ENCODE measurements around the gene BRICD5. TPM values are rescaled to one million over a fixed set of nuclear protein-coding genes. Genes with fewer than 3 reads are reported as not detected.

Gene BRICD5
- total RNA-seq, 3 donors from 2014 or later (not counting 1 experiment from before 2014, with no cell fraction given): 3.2 to 5.2 (median 3.6) TPM

DNA sequence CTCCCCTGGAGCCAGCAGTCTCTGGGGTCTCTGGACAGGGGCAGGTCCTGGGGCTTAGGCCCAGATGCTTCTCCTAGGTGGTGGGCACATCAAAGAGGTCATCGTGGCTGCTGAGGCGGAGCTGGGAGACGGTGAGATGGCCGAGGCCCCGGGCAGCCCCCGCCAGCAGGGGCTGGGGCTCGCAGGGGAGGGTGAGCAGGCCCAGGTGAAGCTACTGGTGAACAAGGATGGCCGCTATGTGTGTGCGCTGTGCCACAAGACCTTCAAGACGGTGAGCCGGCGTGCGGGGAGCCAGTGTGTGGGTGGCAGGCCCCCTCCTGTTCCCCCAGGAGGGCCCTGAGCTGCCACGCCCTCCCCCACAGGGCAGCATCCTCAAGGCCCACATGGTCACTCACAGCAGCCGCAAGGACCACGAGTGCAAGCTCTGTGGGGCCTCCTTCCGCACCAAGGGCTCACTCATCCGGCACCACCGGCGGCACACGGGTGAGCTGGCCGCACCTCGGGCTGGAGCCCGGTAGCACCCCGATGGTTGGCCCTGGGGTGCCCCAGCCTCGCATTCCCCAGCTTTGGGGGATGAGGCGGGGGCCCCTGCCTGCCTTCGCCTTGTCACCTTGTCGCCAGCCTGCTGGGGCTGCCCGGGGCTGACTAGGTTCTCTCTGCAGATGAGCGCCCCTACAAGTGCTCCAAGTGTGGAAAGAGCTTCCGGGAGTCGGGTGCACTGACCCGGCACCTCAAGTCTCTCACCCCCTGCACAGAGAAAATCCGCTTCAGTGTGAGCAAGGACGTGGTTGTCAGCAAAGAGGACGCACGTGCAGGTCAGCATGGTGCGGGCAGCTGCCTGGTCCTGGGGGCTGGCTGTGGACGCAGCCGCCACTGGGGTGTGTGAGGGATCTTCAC is 21.7 kb upstream of the BRICD5 start:
- no peaks in the 10 kb centered on the region for H3K27me3 Mint-ChIP-seq (ENCODE audit: low read depth in 2 of 2)
- no peaks in the 10 kb centered on the region for H3K9me3 Mint-ChIP-seq
- DNase-seq (no peak), ATAC-seq (no peak)
- Histone ChIP-seq H3K27ac (ENCODE audit: low read length) (no peak overlapping the region), H3K4me1 (ENCODE audit: control insufficient read depth, insufficient read depth, low read length) (peaks cover 11% of the 10 kb centered on the region), H3K36me3 (ENCODE audit: control insufficient read depth, insufficient read depth, low read length) (peaks cover 68% of the 10 kb centered on the region), H3K4me3 (ENCODE audit: low read length) (no peak overlapping the region), H3K27me3 (ENCODE audit: control insufficient read depth, insufficient read depth, low read length) (peaks cover 6% of the 10 kb centered on the region), H3K9me3 (ENCODE audit: control insufficient read depth, insufficient read depth, low read length) (no peaks in the 10 kb centered on the region)
- 93% methylated on average over 40 of the region's 41 CpGs for WGBS (ENCODE audit: insufficient coverage)
- no peak overlapping the region for H3K27ac Mint-ChIP-seq
- H3K36me3 Mint-ChIP-seq: no peaks in the 10 kb centered on the region
- H3K4me3 Mint-ChIP-seq: no peak overlapping the region
- intact Hi-C loops (cut with micrococcal nuclease): no loop called here
- no peaks in the 10 kb centered on the region for H3K4me1 Mint-ChIP-seq
- TF ChIP-seq, protein P1, sequence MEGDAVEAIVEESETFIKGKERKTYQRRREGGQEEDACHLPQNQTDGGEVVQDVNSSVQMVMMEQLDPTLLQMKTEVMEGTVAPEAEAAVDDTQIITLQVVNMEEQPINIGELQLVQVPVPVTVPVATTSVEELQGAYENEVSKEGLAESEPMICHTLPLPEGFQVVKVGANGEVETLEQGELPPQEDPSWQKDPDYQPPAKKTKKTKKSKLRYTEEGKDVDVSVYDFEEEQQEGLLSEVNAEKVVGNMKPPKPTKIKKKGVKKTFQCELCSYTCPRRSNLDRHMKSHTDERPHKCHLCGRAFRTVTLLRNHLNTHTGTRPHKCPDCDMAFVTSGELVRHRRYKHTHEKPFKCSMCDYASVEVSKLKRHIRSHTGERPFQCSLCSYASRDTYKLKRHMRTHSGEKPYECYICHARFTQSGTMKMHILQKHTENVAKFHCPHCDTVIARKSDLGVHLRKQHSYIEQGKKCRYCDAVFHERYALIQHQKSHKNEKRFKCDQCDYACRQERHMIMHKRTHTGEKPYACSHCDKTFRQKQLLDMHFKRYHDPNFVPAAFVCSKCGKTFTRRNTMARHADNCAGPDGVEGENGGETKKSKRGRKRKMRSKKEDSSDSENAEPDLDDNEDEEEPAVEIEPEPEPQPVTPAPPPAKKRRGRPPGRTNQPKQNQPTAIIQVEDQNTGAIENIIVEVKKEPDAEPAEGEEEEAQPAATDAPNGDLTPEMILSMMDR (IDR thresholded peaks at IDR 0.05): no peak

DNA sequence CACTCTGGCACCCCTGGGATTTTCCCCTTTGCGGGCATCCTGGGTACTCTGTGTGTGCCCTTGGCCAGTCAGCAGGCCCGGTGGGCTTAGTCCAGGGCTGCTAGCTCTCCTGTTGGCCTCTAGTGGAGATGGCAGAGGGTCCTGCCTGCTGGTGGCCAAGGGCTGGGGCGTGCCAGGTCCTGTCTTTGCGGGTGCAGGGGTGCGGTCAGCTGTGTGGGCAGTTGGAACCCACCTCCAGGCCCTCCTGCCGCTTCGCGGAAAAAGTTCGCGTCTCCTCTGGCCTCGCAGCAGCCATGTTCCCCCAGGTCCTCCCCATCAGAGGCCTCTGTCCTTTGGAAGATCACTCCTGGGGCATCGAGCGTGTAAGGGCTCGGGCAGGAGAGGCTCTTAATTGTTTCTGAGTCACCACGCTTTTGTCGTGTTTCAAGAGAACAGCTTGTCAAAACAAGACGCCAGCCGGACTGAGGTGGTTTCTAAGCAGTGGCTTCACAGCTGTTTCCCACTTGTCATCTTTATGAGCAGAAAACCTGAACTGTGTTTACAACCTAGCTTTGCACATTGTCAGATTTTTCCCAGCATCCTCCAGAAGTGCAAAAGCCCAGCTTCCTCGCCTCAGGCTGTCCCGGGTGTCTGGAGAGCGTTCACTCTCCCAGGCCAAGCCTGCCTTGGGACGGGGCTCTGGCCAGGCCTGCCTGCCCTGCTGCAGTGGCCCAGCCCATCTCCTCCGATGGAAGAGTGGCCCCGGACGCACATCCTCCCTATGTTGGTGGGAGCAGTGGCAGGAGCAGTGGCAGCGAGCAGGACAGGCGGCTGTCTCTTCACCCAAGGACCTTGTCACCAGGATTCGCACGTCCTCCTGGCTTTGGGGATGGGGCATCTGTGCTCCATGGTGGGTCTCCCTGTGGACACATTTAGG is 20.6 kb upstream of the BRICD5 start:
- Histone ChIP-seq H3K36me3 (ENCODE audit: control insufficient read depth, insufficient read depth, low read length) (peaks cover 68% of the 10 kb centered on the region), H3K9me3 (ENCODE audit: control insufficient read depth, insufficient read depth, low read length) (no peaks in the 10 kb centered on the region), H3K27ac (ENCODE audit: low read length) (no peak overlapping the region), H3K4me1 (ENCODE audit: control insufficient read depth, insufficient read depth, low read length) (peaks cover 3% of the 10 kb centered on the region), H3K27me3 (ENCODE audit: control insufficient read depth, insufficient read depth, low read length) (peaks cover 3% of the 10 kb centered on the region), H3K4me3 (ENCODE audit: low read length) (no peak overlapping the region)
- no peak overlapping the region for H3K27ac Mint-ChIP-seq
- ATAC-seq (no peak), DNase-seq (no peak)
- 92% methylated on average over 29 of the region's 29 CpGs for WGBS (ENCODE audit: insufficient coverage)
- H3K9me3 Mint-ChIP-seq: no peaks in the 10 kb centered on the region
- H3K27me3 Mint-ChIP-seq (ENCODE audit: low read depth in 2 of 2): no peaks in the 10 kb centered on the region
- intact Hi-C loops (cut with micrococcal nuclease): no loop called here
- TF ChIP-seq, protein P1 (IDR thresholded peaks at IDR 0.05): no peak
- H3K4me3 Mint-ChIP-seq: no peak overlapping the region
- H3K36me3 Mint-ChIP-seq: no peaks in the 10 kb centered on the region
- peaks cover 0 to 1% of the 10 kb centered on the region in 2 donors for H3K4me1 Mint-ChIP-seq

DNA sequence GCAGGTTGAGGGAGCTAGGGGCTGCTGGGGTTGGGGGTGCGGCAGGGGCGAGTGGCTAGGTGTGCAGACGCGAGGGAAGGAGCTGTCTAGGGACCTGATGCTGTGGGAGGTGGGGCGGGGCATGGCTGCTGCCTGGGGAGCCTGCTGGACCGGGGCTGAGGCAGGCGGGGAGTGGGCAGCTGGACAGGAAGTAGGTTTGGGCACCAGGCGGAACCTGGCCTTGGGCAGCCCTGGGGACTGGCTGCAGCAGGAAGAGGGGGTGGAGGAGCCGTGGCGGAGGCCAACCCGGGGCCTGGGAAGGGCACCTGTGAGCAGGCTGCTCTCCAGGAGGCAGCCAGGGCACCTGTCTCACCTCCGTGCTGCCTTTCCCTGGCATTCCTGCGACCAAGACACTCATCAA is 19.7 kb upstream of the BRICD5 start:
- Histone ChIP-seq H3K4me1 (ENCODE audit: control insufficient read depth, insufficient read depth, low read length) (no peaks in the 10 kb centered on the region), H3K36me3 (ENCODE audit: control insufficient read depth, insufficient read depth, low read length) (peaks cover 67% of the 10 kb centered on the region), H3K4me3 (ENCODE audit: low read length) (no peak overlapping the region), H3K27ac (ENCODE audit: low read length) (no peak overlapping the region), H3K27me3 (ENCODE audit: control insufficient read depth, insufficient read depth, low read length) (no peaks in the 10 kb centered on the region), H3K9me3 (ENCODE audit: control insufficient read depth, insufficient read depth, low read length) (no peaks in the 10 kb centered on the region)
- TF ChIP-seq, protein P1 (IDR thresholded peaks at IDR 0.05): no peak
- H3K27ac Mint-ChIP-seq: peak overlapping the region in 1 of 2 donors; percentile 44
- no peak for ATAC-seq
- DNase-seq: no peak
- peaks cover 0 to 8% of the 10 kb centered on the region in 2 donors for H3K4me1 Mint-ChIP-seq
- no peaks in the 10 kb centered on the region for H3K27me3 Mint-ChIP-seq (ENCODE audit: low read depth in 2 of 2)
- no peaks in the 10 kb centered on the region for H3K9me3 Mint-ChIP-seq
- H3K36me3 Mint-ChIP-seq: no peaks in the 10 kb centered on the region
- no peak overlapping the region for H3K4me3 Mint-ChIP-seq
- WGBS (ENCODE audit: insufficient coverage): 91% methylated on average over 13 of the region's 13 CpGs
- intact Hi-C loops (cut with micrococcal nuclease): no loop called here
